Peyer's patch (tissue), 4 donors: Measurements from ENCODE around the gene SLCO1B3.

Source experiments
- POLR2A ChIP-seq, 2 donors: fragments of 450-650 bp; IDR thresholded peaks; one replicate each; pipeline ENCODE4 v1.5.1; 2017; ENCODE audit warnings: antibody characterized with exemption in 2 of 2, mild to moderate bottlenecking in 2 of 2, moderate library complexity in 2 of 2
- TF ChIP-seq, protein P1 (sequence below), 6 experiments: fragments of 450-650 bp in 4 of 6; fragments of 200-600 bp in 2 of 6; sonication (generic) in 1 of 6; IDR thresholded peaks; one replicate each; pipeline ENCODE4 v1.5.1; 2017 to 2019; ENCODE audit warnings: antibody characterized with exemption in 6 of 6, mild to moderate bottlenecking in 3 of 6, moderate library complexity in 1 of 6

DNA sequence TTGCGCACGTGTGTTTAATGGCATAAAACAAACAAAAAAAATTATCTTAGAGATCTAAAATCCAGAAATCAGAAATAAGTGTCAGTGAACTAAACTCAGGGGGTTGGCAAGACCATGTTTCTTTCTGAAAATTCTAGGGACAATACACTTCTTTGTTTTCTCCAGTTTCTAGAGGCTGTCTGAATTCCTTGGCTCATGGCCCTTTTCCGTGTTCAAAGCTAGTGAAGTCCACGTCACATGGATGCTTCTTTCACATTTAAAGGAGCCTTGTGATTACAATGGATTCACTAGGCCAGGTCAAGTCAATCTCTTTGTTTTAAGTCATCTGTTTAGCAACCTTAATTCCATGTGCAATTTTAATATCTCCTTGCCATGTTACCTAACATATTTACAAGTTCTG is 22.4 kb downstream of the SLCO1B3 start:
- TF ChIP-seq, protein P1, sequence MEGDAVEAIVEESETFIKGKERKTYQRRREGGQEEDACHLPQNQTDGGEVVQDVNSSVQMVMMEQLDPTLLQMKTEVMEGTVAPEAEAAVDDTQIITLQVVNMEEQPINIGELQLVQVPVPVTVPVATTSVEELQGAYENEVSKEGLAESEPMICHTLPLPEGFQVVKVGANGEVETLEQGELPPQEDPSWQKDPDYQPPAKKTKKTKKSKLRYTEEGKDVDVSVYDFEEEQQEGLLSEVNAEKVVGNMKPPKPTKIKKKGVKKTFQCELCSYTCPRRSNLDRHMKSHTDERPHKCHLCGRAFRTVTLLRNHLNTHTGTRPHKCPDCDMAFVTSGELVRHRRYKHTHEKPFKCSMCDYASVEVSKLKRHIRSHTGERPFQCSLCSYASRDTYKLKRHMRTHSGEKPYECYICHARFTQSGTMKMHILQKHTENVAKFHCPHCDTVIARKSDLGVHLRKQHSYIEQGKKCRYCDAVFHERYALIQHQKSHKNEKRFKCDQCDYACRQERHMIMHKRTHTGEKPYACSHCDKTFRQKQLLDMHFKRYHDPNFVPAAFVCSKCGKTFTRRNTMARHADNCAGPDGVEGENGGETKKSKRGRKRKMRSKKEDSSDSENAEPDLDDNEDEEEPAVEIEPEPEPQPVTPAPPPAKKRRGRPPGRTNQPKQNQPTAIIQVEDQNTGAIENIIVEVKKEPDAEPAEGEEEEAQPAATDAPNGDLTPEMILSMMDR (IDR thresholded peaks at IDR 0.05), result no peak
- TF ChIP-seq POLR2A (IDR thresholded peaks at IDR 0.05), result no peak
